Astrocyte (in vitro differentiated cells and primary cell): Measurements from ENCODE around the gene RCCD1.

ENCODE experiments used
- CTCF ChIP-seq: IDR thresholded peaks from 2 replicates; pipeline ENCODE4 v1.5.1; 2011; ENCODE audit warnings: low read depth, mild to moderate bottlenecking, inconsistent platforms, low read length, moderate library complexity; ENCODE audit not compliant: insufficient read depth
- EZH2 ChIP-seq: IDR thresholded peaks from 2 replicates; pipeline ENCODE4 v1.6.1; 2012; ENCODE audit warnings: mild to moderate bottlenecking, low read length, inconsistent platforms; ENCODE audit not compliant: insufficient read depth

- no peak for TF ChIP-seq CTCF
- TF ChIP-seq EZH2: no peak
These were observed 13.8 kb downstream of the RCCD1 start for GRCh38 chr15:90968434-90968833.
